HG02885 (cell line): ENCODE data around the gene SLC50A1.

Source experiments
- ATAC-seq: cut with Tn5 transposase; IDR thresholded peaks from one replicate; pipeline ENCODE4 v1.9.1; 2021; ENCODE audit warnings: mild to moderate bottlenecking; ENCODE audit not compliant: unreplicated experiment, poor library complexity

SLC50A1 gene, protein sequence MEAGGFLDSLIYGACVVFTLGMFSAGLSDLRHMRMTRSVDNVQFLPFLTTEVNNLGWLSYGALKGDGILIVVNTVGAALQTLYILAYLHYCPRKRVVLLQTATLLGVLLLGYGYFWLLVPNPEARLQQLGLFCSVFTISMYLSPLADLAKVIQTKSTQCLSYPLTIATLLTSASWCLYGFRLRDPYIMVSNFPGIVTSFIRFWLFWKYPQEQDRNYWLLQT

DNA sequence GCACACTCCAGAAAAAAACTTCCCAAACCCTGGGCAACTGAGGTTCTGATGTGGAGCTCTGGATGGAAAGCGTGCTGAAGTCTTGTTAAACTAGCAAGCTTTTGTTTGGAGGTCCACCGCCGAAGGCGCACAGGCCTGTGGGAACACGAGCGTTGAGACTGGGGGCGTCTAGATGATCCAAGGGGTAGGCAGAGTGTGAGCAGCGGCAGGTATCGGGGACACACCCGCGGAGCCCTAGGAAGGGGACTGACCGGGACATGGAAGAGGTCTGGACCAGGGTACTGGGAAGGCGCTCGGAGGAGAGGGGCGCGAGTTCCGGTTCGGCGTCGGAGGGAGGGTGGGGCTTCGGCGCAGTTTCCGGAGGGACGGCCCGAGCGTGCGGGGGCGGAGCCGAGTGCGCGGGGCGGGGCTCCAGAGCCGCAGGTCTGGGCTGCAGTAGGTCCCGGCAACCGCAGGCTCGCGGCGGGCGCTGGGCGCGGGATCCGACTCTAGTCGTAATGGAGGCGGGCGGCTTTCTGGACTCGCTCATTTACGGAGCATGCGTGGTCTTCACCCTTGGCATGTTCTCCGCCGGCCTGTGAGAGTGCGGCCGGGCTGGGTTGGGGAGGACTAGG is at the start of gene SLC50A1:
TSS of gene SLC50A1 (plus strand) at position 438 of the 614 bp plus-strand sequence. CDS start at position 498, 60 bp downstream.
- peak; percentile 78 for ATAC-seq

DNA sequence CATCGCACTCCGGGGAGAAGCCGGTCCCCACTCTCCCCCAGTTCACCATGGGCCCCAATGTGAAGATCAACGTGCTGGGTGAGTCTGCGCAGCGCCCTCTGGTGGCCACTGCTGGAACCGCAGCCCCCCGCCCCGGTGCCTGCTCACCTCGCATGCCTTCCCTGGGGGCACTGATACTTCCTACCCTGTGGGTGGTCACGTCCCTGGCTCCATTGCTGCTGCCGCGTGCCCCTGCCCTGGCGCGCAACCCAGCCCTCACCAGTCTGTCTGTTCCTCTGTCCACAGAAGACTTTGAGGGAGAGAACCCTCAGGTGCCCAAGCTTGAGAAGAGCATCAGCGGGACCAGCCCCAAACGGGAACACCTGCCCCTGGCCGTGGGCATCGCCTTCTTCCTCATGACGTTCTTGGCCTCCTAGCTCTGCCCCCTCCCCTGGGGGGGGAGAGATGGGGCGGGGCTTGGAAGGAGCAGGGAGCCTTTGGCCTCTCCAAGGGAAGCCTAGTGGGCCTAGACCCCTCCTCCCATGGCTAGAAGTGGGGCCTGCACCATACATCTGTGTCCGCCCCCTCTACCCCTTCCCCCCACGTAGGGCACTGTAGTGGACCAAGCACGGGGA is 49.4 kb upstream of the SLC50A1 start:
- ATAC-seq = peak; percentile 31

DNA sequence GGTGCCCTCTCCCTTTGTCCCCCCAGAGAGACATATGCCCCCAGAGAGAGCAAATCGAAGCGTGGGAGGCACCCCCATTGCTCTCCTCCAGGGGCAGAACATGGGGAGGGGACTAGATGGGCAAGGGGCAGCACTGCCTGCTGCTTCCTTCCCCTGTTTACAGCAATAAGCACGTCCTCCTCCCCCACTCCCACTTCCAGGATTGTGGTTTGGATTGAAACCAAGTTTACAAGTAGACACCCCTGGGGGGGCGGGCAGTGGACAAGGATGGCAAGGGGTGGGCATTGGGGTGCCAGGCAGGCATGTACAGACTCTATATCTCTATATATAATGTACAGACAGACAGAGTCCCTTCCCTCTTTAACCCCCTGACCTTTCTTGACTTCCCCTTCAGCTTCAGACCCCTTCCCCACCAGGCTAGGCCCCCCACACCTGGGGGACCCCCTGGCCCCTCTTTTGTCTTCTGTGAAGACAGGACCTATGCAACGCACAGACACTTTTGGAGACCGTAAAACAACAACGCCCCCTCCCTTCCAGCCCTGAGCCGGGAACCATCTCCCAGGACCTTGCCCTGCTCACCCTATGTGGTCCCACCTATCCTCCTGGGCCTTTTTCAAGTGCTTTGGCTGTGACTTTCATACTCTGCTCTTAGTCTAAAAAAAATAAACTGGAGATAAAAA is 48.7 kb upstream of the SLC50A1 start:
- no peak for ATAC-seq

DNA sequence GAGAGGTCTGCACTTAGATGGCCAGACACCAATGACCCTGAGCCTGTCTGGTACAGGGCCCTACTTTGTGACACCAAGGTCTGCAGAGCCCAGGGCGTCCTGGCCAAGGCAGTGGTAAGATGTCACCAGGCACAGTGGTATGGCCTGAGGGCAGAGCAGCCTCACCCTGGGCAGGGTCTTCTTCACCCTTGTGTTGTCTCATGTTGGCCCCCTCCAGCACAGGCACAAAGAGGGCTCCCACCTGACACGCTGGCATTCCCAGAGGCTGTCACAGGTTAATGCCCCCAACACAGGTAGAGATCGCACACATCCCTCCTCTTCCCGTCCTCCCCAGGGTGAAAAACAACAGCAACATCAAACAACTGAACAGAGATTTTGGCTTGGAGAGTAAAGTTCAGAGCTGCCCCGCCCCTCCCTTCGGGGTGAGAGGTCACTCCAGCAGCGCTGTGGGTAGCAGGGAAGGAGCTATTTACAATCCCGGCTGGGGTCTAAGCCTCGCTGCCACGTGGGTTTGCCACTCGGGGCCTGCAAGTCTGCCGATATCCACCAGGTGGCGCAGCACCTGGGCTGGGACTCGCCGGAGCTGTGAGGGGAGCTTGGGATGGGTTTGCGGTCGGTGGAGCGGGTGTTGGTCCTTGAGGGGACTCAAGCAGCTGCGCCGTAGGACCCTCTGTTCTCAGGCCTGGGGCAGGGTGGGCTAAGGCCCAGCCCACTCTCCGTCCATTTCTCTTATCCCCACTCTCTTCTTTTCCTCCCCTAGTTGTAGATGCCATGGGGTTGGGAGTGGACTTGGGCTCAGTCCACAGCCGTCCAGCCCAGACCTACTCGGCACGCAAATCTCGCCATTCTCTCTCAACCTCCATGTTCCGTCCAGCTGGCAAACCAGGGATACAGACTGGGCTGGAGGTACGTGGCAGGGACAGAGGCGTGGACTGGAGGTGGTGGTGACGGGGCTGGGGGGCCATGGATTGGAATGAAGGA is 44.3 kb upstream of the SLC50A1 start:
- no peak for ATAC-seq

DNA sequence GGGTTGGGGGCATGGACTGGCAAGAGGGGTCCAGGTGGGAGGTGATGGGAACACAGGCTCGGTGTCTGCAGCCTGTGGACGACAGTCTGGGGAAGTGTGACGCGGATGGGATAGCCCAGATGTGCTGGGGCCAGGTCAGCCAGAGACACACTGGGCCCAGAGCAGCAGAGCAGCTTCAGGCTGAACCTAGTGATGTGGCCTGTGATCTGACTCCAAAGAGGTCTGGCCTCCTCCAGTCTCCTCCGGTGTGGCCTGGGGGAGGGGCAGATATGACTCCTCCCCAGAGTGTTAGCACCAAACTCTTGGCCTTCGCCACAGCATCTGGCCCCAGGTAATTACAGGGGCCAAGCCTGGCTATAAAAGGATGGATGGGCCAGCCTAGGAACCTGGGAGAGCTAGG is 43.5 kb upstream of the SLC50A1 start:
- no peak for ATAC-seq

DNA sequence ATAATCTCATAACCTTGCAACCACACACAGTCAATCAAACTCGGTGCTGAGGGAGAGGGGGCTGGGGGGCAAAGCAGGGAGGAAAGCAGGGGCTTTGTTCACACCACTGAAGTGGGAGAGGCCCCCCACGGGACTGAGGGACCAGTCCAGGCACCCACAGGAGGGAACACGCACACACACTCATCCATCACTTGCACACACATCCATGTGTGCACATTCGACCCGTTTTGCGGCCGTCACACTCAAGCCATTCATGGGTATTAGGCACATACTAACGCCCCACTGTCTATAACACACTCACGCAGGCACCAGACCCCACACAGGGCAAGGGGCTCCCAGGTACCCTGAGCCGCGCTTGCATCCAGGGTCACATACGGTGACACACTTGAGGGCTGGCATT is 43.0 kb upstream of the SLC50A1 start:
- no peak for ATAC-seq

DNA sequence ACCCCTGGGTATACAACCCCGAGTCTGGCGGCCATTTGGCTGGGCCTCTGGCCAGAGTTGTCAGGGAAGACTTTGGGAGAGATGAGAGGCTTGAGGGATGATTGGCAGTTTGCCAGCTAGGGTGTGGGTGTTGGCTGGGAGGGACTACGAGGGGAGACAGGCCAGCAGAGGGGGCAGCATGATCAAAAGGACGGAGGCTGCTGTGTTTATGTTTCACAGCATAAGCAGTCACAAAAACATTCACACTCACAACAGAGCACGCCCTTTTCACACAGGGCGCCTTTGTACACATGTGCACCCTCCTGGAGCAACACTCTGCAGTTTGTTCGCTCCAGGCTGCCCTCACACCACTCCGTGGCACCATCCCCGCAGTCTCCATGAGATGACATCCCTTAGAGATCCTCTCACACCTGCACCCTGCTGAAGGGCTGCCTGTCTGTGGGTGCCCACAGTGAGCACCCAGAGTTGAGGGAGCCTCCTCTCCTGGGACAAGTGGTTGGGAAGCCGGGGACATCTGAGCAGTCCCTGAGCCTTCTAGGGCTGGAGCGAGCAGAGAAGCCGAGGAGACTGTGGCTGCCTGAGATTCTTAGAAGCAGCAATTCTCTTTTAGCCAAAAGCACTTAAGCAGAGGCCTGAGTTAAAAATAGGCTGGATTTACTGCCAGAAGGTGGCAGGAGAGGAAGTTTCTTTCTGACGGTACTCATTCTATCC is 41.6 kb upstream of the SLC50A1 start:
- ATAC-seq = no peak

DNA sequence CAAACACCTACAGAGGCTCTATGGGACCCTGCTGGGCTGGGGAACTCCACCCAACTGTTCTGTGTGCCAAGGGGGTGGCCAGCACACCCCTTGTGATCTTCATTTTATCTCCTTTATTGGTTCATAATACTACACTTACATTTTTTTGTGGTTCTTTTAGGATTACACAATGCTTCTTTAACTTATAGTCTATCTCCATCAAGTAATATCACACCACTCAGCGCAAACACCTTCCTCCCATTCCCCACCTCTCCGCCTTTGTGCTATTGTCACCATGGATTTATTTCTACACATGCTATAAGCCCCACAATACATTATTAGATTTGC is 41.1 kb upstream of the SLC50A1 start:
- no peak for ATAC-seq

DNA sequence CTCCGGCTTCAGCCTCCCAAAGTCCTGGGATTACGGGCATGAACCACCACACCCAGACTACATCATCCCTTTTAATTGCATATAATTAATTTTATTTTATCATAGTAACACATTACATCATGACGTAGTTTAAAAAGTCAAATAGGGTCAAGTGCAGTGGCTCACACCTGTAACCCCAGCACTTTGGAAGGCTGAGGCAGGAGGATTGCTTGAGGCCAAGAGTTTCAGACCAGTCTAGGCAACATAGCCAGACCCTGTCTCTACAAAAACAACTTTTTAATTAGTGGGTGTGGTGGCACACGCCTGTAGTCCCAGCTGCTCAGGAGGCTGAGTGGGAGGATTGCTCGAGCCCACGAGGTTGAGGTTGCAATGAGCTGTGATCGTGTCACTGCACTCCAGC is 36.3 kb upstream of the SLC50A1 start:
- no peak for ATAC-seq

DNA sequence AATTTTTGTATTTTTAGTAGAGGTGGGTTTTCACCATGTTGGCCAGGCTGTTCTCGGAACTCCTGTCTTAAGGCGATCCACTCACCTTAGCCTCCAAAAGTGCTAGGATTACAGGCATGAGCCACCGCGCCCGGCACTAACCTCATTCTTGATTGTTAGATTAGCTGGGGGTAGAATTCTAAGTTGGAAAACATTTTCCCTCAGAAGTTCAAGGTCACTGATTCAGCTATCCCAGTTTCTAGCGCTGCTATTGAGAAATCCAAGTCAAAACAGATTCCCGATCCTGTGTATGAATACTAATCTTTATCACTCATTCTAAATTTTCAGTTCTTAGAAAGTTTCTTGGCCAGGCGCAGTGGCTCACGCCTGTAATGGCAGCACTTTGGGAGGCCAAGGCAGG is 32.3 kb upstream of the SLC50A1 start:
- ATAC-seq = no peak

DNA sequence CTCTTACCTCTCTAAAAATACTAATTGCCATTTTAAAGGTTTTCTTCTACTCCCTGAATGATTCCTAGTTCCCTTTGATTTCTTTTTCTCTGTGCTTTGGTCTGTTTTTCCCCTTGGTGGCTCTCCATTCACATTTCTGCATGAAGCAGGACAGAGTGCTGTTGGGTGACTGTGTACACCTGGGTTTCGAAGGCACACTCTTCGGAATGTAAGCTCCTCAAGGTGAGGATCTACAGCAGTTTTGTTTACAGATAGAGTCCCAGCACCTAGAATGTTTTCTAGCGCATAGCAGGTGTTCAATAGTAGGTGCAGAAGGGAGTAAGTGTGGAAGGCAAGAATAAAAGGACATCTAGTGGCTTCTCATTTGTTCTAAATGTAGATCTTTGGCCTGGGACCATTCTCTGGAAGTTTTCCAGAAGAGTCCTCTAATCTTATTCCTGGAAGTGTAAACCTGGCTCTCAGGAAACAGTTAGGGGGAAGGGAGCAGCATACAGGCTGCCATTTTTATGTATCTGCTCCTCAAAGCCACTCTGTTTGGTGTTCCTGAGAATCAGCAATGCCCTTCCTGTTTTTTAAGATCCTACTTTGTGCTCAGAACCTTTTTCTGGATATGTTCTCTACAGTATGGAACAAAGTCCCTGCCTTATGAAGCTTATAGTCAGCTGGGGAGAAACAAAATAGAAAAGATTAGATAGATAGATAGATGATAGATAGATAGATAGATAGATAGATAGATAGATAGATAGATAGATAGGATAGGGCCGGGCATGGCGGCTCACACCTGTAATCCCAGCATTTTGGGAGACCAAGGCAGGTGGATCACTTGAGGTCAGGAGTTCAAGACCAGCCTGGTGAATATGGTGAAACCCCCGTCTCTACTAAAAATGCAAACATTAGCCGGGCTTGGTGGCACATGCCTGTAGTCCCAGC is 30.8 kb upstream of the SLC50A1 start:
- ATAC-seq = no peak

DNA sequence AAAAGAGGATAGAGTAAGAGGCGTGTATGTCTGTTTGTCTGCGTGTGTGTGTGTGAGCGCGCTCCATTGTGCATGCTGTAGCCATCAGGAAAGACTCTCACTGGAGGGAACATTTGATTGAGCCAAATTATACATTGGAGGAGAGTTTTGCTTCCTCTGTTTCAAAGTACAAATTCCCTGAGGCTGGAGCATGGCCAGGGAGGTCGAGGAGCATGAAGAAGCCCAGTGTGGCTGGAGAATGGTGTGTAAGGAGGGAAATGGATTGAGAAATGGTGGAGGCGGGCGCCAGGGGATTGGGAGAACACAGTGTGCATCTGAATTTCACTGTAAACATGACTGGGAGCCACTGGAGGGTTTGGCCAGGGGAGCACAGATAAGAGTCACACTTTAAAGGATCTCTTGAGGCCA is 30.0 kb upstream of the SLC50A1 start:
- ATAC-seq = no peak

DNA sequence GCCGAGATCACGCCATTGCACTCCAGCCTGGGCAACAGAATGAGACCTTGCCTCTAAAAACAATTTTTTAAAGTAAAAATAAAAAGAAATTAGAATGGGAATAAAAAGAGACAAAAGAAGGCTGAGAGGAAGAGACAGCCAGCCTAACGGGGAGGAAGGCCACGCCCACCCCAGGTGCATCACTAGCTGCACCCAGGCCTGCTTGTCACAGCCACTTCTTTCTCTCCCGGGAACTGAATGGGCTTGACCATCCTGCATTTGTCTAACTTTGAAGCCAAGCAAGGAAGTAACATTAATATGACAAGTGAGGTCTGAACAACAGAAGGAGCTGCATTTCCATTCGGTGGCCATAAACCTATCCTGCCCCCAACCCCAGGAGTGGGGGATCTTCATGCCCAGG is 28.8 kb upstream of the SLC50A1 start:
- ATAC-seq = no peak

DNA sequence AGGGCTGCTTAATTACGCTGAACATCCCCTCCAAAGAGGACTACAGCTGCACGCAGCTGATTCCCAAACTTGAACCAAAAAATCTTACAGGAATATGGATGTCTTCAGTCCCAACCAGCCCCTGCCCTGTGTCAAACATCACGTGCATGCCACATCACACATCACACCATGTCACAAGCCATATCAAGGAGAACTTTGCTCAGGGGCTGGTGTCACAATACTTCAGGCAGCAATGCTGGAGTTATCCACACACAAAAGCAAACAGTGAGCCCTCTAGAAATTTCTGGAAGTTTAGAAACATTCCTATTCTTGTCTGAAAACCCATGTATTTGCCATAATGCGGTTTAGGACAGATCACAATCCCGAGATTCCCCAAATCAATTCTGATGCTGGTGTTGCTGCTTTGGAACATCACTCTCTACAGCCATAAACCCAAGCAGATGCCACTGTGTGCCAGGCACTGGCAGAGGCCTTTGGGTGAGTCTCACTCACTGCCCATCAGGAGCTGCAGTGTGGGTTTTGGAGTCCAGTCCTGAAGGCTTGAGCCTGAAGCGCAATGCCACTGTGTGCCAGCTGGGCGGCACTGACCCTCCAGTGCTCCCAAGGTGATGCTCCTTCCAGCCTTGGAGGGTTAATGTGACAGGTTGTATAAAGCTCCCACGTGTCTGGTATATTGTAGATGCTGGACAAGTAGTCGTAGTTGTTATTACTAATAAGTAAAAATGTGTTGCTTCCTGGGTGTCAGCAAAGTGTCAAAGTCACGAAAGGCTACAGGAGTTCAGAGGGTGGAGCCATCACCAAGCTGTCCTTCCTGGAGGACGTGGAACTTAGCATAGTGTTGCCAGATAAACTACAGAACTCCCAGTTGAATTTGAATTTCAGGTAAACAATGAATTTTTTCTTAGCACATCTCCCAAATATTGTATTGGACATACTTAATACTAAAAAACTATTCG is 28.1 kb upstream of the SLC50A1 start:
- no peak for ATAC-seq

DNA sequence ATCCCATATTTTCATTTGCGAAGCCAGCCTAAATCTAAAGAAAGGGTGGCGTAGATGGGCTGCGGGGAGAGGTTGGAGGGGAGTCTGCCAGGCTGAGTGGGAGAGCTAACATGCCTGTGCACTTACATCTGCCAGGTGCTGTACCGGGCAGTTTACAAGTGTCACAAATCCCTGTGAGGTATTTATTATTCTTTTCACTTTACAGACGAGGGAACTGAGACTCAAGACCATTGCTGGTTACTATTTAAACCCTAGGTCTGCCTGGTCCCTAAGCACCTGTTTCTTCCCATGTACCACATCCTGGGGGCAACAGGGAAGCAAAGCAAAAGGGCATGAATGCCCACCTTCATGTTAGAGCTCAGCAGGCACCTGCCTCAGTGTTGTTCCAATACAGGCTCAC is 27.4 kb upstream of the SLC50A1 start:
- no peak for ATAC-seq

DNA sequence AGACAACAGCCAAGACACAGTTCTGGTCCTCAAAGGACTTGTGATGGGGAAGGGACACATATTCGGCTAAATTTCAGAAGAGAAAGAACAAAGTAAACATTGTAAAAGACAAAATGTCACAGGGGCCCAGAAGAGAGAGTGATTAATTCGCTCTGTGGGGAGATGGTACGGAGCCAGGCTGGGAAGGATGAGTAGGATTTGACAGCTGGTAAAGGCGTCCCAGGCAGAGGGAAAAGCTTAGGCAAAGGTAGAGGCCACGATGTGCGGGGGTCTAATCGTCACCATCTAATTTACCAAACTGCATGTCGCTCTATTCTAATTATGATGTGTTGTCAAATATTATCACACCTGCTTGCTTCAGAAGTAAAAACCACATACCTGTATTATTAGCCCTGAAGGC is 25.3 kb upstream of the SLC50A1 start:
- no peak for ATAC-seq

DNA sequence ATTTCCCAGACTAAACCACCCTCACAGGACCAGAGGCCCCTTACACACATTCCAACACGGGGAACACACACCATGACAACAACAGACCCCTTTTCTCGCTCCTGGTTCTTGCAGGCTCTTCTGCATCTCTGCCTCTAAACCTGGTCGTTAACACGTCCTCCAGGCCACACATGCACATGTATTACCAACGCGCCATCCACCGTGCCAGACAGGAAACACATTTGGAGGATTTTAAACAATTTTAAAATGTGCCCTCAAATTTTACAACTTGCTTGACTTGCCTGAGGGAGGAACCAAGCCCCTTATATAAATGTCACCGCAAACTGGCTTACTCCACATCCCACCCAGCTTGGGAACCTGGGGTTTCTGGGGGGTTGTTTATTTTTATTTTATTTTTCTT is 24.8 kb upstream of the SLC50A1 start:
- no peak for ATAC-seq
